GM12878 (cell line): ENCODE results near the gene SAPCD2. TPM values are rescaled to one million over a fixed set of nuclear protein-coding genes. Genes with fewer than 3 reads are reported as not detected.

Experiments
- EED ChIP-seq: sonication (generic); IDR thresholded peaks from 2 replicates; pipeline ENCODE4 v1.6.1; 2016; ENCODE audit warnings: antibody characterized with exemption, low read depth
- EGR1 ChIP-seq, 2 experiments: IDR thresholded peaks; 1 replicate in 1 of 2; 2 replicates in 1 of 2; pipeline ENCODE4 v1.6.1; 2011 to 2012; ENCODE audit warnings: low read depth in 2 of 2, low read length in 2 of 2, borderline replicate concordance in 1 of 2, mild to moderate bottlenecking in 1 of 2, moderate library complexity in 1 of 2
- FOXK2 ChIP-seq: fragments of 450-650 bp; IDR thresholded peaks from 2 replicates; pipeline ENCODE4 v1.6.1; 2017; ENCODE audit warnings: mild to moderate bottlenecking, moderate library complexity
- MYC ChIP-seq: IDR thresholded peaks from 2 replicates; pipeline ENCODE4 v1.6.1; 2011; ENCODE audit warnings: mild to moderate bottlenecking, low read length, moderate library complexity, inconsistent platforms; ENCODE audit not compliant: insufficient read depth, insufficient replicate concordance, insufficient read length, severe bottlenecking
- NFXL1 ChIP-seq: fragments of 450-650 bp; IDR thresholded peaks from 2 replicates; pipeline ENCODE4 v1.6.1; 2017; ENCODE audit warnings: antibody characterized with exemption, mild to moderate bottlenecking, borderline replicate concordance
- NFYB ChIP-seq: IDR thresholded peaks from 2 replicates; pipeline ENCODE4 v1.6.1; 2011; ENCODE audit warnings: low read depth, mild to moderate bottlenecking, low read length, improper control_type of control experiment, moderate library complexity; ENCODE audit not compliant: insufficient read depth
- POU2F2 ChIP-seq: IDR thresholded peaks from 3 replicates; pipeline ENCODE4 v1.6.1; 2011; ENCODE audit warnings: low read depth, mild to moderate bottlenecking, low read length, borderline replicate concordance
- RBBP5 ChIP-seq: fragments of 200-600 bp; sonication (generic); conservative IDR thresholded peaks from 2 replicates; pipeline ENCODE4 v1.6.1; 2016
- SREBF2 ChIP-seq: IDR thresholded peaks from 2 replicates; pipeline ENCODE4 v1.6.1; 2012; ENCODE audit warnings: mild to moderate bottlenecking, low read length
- TCF12 ChIP-seq: IDR thresholded peaks from 2 replicates; pipeline ENCODE4 v1.6.1; 2011; ENCODE audit warnings: low read depth, mild to moderate bottlenecking, low read length
- ZBED1 ChIP-seq: IDR thresholded peaks from 2 replicates; pipeline ENCODE4 v1.6.1; 2016; ENCODE audit warnings: borderline replicate concordance
- ZNF217 ChIP-seq: fragments of 450-650 bp; IDR thresholded peaks from 2 replicates; pipeline ENCODE4 v1.6.1; 2017; ENCODE audit warnings: antibody characterized with exemption, mild to moderate bottlenecking
- ZNF622 ChIP-seq: fragments of 450-650 bp; IDR thresholded peaks from 2 replicates; pipeline ENCODE4 v1.6.1; 2017; ENCODE audit warnings: mild to moderate bottlenecking, inconsistent platforms
- ZSCAN29 ChIP-seq: fragments of 450-650 bp; IDR thresholded peaks from 2 replicates; pipeline ENCODE4 v1.6.1; 2017; ENCODE audit warnings: mild to moderate bottlenecking, moderate library complexity
- polyA plus RNA-seq, 11 experiments: library from polyadenylated mRNA; depleted of rRNA in 4 of 11; unstranded in 6 of 11; stranded (reverse) in 5 of 11; fragments of >200 nt; fragmentation: Nextera tagmentation in 4 of 11; fragmentation: Illumina TruSeq in 1 of 11; extraction: Ambion mirVana in 4 of 11; extraction: Trizol in 1 of 11; gene quantifications; 1 replicate in 1 of 11; 2 replicates in 10 of 11; pipeline versions ENCODE4 v1.2.1 to v1.2.3, GENCODE V29; 2011 to 2016; ENCODE audit warnings: inconsistent platforms in 2 of 11, missing spikeins in 2 of 11, low read depth in 1 of 11
- total RNA-seq, 4 experiments: library from RNA; depleted of rRNA in 3 of 4; stranded (reverse); fragments of >200 nt in 3 of 4; fragmentation: Illumina TruSeq in 1 of 4; extraction: Trizol in 1 of 4; gene quantifications; 2 replicates each; pipeline versions ENCODE4 v1.2.1 to v1.2.3, GENCODE V29; 2013 to 2021
- TF ChIP-seq, protein P1 (sequence below): IDR thresholded peaks from 2 replicates; pipeline ENCODE4 v1.6.1; 2012; ENCODE audit warnings: improper control_type of control experiment, low read depth, low read length; ENCODE audit not compliant: insufficient replicate concordance
- TF ChIP-seq, protein P2 (sequence below): fragments of 150-350 bp; IDR thresholded peaks from 2 replicates; pipeline ENCODE4 v1.6.1; 2014; ENCODE audit warnings: mild to moderate bottlenecking, low read depth, low read length
- TF ChIP-seq, protein P3 (sequence below): fragments of 450-650 bp; IDR thresholded peaks from 2 replicates; pipeline ENCODE4 v1.6.1; 2017; ENCODE audit warnings: antibody characterized with exemption, mild to moderate bottlenecking, moderate library complexity
- TF ChIP-seq, protein P4 (sequence below): fragments of 450-650 bp; IDR thresholded peaks from 2 replicates; pipeline ENCODE4 v1.6.1; 2017; ENCODE audit warnings: low read depth, mild to moderate bottlenecking, moderate library complexity

SAPCD2 gene
- total and polyA plus RNA-seq, 10 of the 15 experiments (the other 5 are each of a cell fraction or from before 2014, with no cell fraction given), result 1.6 to 35.2 (median 7.2) TPM

DNA sequence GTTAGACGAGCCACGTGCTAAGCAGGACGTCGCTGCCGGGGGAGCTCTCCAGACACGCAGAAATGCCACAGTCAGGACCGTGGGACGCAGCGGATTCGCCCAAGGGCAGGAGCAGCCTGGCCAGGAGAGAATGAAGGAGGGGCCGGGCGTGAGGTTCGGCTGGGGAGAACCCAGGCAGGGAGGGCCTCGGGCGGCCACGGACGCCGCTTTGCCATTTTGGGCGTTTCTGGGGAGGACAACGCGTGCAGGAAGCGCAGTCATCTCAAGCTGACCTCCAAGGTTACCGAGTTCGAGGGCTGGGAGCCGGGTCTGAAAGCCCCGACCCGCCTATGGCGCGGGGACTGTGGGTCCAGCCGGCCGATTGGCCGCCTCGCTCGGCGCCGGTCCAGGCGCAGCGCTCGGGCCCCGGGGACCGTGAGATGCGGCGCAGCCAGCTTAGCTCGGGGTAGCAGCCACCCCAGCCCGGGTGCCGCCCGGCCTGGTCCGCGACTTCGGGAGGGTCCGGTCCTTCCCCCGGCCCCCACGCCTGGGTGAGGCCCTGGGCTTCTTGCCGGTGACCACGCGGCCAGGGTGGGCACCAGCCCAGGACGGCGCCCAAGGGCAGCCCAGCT lies 15.7 kb upstream of the SAPCD2 start (continued):
- TF ChIP-seq ZSCAN29 (no peak), ZNF217 (no peak), FOXK2 (no peak), RBBP5 (no peak), SREBF2 (no peak), TCF12 (no peak), EGR1 (IDR thresholded peaks at IDR 0.05; ENCODE audit: borderline replicate concordance in 1 of 2, low read depth in 2 of 2, low read length in 2 of 2) (no peak), ZBED1 (no peak), POU2F2 (no peak), MYC (peak; percentile 16), ZNF622 (no peak), EED (no peak), NFYB (no peak), NFXL1 (no peak)
- TF ChIP-seq, protein P1, sequence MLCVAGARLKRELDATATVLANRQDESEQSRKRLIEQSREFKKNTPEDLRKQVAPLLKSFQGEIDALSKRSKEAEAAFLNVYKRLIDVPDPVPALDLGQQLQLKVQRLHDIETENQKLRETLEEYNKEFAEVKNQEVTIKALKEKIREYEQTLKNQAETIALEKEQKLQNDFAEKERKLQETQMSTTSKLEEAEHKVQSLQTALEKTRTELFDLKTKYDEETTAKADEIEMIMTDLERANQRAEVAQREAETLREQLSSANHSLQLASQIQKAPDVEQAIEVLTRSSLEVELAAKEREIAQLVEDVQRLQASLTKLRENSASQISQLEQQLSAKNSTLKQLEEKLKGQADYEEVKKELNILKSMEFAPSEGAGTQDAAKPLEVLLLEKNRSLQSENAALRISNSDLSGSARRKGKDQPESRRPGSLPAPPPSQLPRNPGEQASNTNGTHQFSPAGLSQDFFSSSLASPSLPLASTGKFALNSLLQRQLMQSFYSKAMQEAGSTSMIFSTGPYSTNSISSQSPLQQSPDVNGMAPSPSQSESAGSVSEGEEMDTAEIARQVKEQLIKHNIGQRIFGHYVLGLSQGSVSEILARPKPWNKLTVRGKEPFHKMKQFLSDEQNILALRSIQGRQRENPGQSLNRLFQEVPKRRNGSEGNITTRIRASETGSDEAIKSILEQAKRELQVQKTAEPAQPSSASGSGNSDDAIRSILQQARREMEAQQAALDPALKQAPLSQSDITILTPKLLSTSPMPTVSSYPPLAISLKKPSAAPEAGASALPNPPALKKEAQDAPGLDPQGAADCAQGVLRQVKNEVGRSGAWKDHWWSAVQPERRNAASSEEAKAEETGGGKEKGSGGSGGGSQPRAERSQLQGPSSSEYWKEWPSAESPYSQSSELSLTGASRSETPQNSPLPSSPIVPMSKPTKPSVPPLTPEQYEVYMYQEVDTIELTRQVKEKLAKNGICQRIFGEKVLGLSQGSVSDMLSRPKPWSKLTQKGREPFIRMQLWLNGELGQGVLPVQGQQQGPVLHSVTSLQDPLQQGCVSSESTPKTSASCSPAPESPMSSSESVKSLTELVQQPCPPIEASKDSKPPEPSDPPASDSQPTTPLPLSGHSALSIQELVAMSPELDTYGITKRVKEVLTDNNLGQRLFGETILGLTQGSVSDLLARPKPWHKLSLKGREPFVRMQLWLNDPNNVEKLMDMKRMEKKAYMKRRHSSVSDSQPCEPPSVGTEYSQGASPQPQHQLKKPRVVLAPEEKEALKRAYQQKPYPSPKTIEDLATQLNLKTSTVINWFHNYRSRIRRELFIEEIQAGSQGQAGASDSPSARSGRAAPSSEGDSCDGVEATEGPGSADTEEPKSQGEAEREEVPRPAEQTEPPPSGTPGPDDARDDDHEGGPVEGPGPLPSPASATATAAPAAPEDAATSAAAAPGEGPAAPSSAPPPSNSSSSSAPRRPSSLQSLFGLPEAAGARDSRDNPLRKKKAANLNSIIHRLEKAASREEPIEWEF, result no peak
- TF ChIP-seq, protein P2, sequence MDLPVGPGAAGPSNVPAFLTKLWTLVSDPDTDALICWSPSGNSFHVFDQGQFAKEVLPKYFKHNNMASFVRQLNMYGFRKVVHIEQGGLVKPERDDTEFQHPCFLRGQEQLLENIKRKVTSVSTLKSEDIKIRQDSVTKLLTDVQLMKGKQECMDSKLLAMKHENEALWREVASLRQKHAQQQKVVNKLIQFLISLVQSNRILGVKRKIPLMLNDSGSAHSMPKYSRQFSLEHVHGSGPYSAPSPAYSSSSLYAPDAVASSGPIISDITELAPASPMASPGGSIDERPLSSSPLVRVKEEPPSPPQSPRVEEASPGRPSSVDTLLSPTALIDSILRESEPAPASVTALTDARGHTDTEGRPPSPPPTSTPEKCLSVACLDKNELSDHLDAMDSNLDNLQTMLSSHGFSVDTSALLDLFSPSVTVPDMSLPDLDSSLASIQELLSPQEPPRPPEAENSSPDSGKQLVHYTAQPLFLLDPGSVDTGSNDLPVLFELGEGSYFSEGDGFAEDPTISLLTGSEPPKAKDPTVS, result no peak
- TF ChIP-seq, protein P3, sequence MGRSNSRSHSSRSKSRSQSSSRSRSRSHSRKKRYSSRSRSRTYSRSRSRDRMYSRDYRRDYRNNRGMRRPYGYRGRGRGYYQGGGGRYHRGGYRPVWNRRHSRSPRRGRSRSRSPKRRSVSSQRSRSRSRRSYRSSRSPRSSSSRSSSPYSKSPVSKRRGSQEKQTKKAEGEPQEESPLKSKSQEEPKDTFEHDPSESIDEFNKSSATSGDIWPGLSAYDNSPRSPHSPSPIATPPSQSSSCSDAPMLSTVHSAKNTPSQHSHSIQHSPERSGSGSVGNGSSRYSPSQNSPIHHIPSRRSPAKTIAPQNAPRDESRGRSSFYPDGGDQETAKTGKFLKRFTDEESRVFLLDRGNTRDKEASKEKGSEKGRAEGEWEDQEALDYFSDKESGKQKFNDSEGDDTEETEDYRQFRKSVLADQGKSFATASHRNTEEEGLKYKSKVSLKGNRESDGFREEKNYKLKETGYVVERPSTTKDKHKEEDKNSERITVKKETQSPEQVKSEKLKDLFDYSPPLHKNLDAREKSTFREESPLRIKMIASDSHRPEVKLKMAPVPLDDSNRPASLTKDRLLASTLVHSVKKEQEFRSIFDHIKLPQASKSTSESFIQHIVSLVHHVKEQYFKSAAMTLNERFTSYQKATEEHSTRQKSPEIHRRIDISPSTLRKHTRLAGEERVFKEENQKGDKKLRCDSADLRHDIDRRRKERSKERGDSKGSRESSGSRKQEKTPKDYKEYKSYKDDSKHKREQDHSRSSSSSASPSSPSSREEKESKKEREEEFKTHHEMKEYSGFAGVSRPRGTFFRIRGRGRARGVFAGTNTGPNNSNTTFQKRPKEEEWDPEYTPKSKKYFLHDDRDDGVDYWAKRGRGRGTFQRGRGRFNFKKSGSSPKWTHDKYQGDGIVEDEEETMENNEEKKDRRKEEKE, result no peak
- TF ChIP-seq, protein P4, sequence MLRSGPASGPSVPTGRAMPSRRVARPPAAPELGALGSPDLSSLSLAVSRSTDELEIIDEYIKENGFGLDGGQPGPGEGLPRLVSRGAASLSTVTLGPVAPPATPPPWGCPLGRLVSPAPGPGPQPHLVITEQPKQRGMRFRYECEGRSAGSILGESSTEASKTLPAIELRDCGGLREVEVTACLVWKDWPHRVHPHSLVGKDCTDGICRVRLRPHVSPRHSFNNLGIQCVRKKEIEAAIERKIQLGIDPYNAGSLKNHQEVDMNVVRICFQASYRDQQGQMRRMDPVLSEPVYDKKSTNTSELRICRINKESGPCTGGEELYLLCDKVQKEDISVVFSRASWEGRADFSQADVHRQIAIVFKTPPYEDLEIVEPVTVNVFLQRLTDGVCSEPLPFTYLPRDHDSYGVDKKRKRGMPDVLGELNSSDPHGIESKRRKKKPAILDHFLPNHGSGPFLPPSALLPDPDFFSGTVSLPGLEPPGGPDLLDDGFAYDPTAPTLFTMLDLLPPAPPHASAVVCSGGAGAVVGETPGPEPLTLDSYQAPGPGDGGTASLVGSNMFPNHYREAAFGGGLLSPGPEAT, result no peak
